Activated T-helper 2 cell treated with anti-CD3 and anti-CD28 coated beads, Interferon-gamma antibody, Interleukin-2, Interleukin-4, amounts not matched to agents 10 μg/mL and 5 μg/mL and 100 μg/mL, durations not matched to agents 14 hours and 24 hours and 36 hours (primary cell): ENCODE measurements around the gene ORAI1. TPM values are rescaled to one million over a fixed set of nuclear protein-coding genes. Genes with fewer than 3 reads are reported as not detected.
"Not testable (repeated sequence)": the region's sequence is repeated elsewhere in the genome, so short reads cannot be mapped to it uniquely, and the experiment has no call there.

Experiments used
- DNase-seq: peaks from one replicate; pipeline ENCODE4 v3.0.0; 2021; ENCODE audit warnings: low spot score
- H3K27ac Mint-ChIP-seq: one replicate; pipeline ENCODE4 v1.8.0; 2021; ENCODE audit warnings: mixed read lengths
- H3K27me3 Mint-ChIP-seq: one replicate; pipeline ENCODE4 v1.8.0; 2021; ENCODE audit warnings: low read depth, mixed read lengths
- H3K36me3 Mint-ChIP-seq: one replicate; pipeline ENCODE4 v1.8.0; 2021; ENCODE audit warnings: low read depth, mixed read lengths
- H3K4me1 Mint-ChIP-seq: one replicate; pipeline ENCODE4 v1.8.0; 2021; ENCODE audit warnings: low read depth, mixed read lengths
- H3K4me3 Mint-ChIP-seq: one replicate; pipeline ENCODE4 v1.8.0; 2021; ENCODE audit warnings: low read depth, mild to moderate bottlenecking, moderate library complexity, mixed read lengths
- H3K9me3 Mint-ChIP-seq: one replicate; pipeline ENCODE4 v1.8.0; 2021; ENCODE audit warnings: mixed read lengths
- intact Hi-C: fragments of 100-400 bp; cut with micrococcal nuclease; formaldehyde crosslinking; loops from one replicate; pipeline ENCODE4 v1.15.1; 2023
- total RNA-seq: library from RNA; stranded (reverse); gene quantifications from 2 replicates; pipeline ENCODE4 v1.2.3, GENCODE V29; 2022

ORAI1 gene
- total RNA-seq, 1 donor from 2014 or later, result 47.6 TPM

DNA sequence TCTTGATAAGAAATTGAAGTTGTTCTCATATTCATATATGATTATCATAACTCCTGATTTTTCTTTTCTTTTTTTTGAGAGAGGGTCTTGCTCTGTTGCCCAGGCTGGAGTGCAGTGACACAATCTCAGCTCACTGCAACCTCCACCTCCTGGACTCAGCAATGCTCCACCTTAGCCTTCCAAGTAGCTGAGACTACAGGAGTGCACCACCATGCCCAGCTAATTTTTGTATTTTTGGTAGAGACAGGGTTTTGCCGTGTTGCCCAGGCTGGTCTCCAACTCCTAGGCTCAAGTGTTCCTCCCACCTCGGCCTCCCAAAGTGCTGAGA is 43.0 kb upstream of the ORAI1 start:
- not testable (repeated sequence) for H3K9me3 Mint-ChIP-seq, H3K4me3 Mint-ChIP-seq, H3K36me3 Mint-ChIP-seq, DNase-seq, H3K27ac Mint-ChIP-seq, H3K27me3 Mint-ChIP-seq
- intact Hi-C loops, result loop anchor here (2.0 to 5.0 kb wide), 2 partner anchors 32 to 46 kb away; no protein-coding TSS in a partner anchor
- peaks cover 31% of the 10 kb centered on the region for H3K4me1 Mint-ChIP-seq

DNA sequence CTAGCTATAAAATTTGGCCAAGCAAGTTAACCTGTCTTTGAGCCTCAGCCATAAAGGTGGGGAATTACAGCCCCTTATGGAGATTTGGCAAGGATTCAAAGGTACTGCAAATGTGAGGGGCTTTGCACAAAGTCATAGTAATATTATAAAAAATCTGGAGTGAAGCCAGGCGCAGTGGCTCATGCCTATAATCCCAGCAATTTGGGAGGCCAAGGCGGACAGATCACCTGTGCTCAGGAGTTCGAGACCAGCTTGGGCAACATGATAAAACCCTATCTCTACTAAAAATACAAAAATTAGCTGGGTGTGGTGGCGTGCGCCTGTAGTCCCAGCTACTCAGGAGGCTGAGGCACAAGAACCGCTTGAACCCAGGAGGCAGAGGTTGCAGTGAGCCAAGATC is 41.4 kb upstream of the ORAI1 start:
- H3K27ac Mint-ChIP-seq, H3K4me3 Mint-ChIP-seq: not testable (repeated sequence)
- H3K4me1 Mint-ChIP-seq, result peaks cover 28% of the 10 kb centered on the region

DNA sequence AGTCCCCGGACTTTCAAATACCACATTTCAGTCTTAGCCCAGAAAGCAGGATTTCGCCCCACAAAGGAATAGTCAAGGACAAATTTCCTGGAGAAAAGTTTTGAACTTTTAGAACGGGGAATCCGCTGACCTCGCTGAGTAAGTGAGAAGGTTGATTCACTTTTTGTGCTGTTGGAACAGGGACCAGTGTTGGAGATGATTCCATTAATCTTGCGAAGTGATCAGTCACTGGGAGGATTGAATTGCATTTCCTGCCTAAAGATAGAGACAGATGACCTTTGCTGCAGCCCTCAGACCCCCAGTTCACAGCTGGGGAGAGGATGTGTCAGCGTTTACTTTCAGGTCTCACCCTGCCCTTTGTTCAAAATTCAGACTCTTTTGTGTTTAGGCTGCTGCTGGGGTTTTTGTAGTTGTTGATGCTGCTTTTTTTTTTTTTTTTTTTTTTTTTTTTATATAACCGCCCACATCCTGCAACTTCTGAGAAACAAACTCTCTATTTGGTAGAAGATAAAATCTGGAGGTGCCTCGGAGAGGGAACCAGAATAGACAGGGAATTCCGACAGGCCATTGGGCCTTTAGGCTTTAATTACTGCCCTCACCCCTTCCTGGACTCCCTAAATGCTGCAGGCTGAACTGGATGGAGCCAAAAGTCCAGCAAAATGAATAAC is 35.7 kb upstream of the ORAI1 start:
- Mint-ChIP-seq H3K4me3 (peak overlapping the region; percentile 76), H3K27ac (peak overlapping the region; percentile 97), H3K27me3 (no peaks in the 10 kb centered on the region), H3K36me3 (peaks cover 16% of the 10 kb centered on the region), H3K4me1 (peaks cover 31% of the 10 kb centered on the region), H3K9me3 (no peaks in the 10 kb centered on the region)
- intact Hi-C loops, result loop anchor here (1.0 to 2.0 kb wide), 4 partner anchors 10 to 96 kb away; no protein-coding TSS in a partner anchor
- peak; percentile 68 for DNase-seq

More for the DNA sequence above, 41.4 kb upstream of the ORAI1 start:
- H3K36me3 Mint-ChIP-seq, H3K27me3 Mint-ChIP-seq, DNase-seq, H3K9me3 Mint-ChIP-seq: not testable (repeated sequence)
- intact Hi-C loops, result loop anchor here (5.0 kb wide), 1 partner anchor 48 kb away; no protein-coding TSS in a partner anchor

DNA sequence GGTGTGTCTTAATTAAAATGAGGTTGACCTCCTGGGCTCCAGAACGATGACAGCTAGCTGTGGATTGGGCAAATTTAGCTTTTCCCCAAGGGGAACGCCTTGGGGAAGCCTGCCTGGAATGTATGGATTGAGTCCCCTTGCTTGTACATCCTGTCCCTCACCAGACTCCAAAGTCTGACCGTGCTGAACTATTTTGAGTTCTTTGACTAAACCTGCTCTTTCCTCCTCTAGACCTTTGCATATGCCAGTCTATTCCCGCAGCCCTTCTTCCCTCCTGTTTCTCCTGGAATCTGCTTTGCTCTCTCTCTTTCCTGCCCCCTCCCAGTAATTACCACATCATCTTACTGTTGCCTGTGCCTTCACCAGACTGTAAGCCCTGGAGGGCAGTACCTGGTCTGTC is 34.0 kb upstream of the ORAI1 start:
- DNase-seq, result no peak
- no peaks in the 10 kb centered on the region for H3K27me3 Mint-ChIP-seq
- intact Hi-C loops, result no loop called here
- peaks cover 28% of the 10 kb centered on the region for H3K4me1 Mint-ChIP-seq
- peak overlapping the region; percentile 79 for H3K27ac Mint-ChIP-seq
- peaks cover 20% of the 10 kb centered on the region for H3K36me3 Mint-ChIP-seq
- H3K4me3 Mint-ChIP-seq, result peak overlapping the region; percentile 18
- H3K9me3 Mint-ChIP-seq, result no peaks in the 10 kb centered on the region

DNA sequence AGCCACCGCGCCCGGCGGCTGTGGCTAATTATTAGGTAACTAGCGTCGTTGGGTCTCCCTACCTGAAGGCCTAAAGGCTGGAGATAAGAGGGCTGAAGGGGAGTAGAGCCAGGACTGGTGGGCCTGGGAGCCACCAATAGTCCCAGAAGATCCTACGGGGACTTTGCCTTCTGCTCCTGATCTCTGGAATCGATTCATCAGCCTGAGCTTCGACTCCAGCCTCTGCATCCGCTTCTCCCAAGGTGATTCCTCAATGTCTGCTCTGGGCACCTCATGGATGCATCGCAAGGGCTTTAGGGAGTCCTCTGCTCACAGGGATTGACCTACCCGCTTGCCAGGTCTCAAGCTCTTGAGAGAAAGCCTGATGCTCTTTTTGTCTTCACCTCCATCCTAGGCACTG is 30.8 kb upstream of the ORAI1 start:
- Mint-ChIP-seq H3K27ac (no peak overlapping the region), H3K9me3 (no peaks in the 10 kb centered on the region), H3K27me3 (no peaks in the 10 kb centered on the region), H3K4me3 (no peak overlapping the region), H3K36me3 (peaks cover 23% of the 10 kb centered on the region), H3K4me1 (peaks cover 27% of the 10 kb centered on the region)
- DNase-seq, result no peak
- intact Hi-C loops, result no loop called here

GRCh38 chr12:121596526-121596925 is 29.8 kb upstream of the ORAI1 start:
- Mint-ChIP-seq H3K27me3 (no peaks in the 10 kb centered on the region), H3K4me1 (peaks cover 18% of the 10 kb centered on the region), H3K4me3 (no peak overlapping the region), H3K27ac (no peak overlapping the region), H3K9me3 (no peaks in the 10 kb centered on the region), H3K36me3 (peaks cover 18% of the 10 kb centered on the region)
- intact Hi-C loops, result no loop called here
- DNase-seq, result no peak

GRCh38 chr12:121600702-121601336 is 25.5 kb upstream of the ORAI1 start:
- peaks cover 6% of the 10 kb centered on the region for H3K4me1 Mint-ChIP-seq
- H3K27ac Mint-ChIP-seq, result no peak overlapping the region

GRCh38 chr12:121602766-121603165 is 23.6 kb upstream of the ORAI1 start:
- H3K27ac Mint-ChIP-seq, result no peak overlapping the region
- DNase-seq, result no peak
- intact Hi-C loops, result no loop called here
- H3K36me3 Mint-ChIP-seq, result peaks cover 3% of the 10 kb centered on the region
- no peak overlapping the region for H3K4me3 Mint-ChIP-seq
- no peaks in the 10 kb centered on the region for H3K9me3 Mint-ChIP-seq
- no peaks in the 10 kb centered on the region for H3K27me3 Mint-ChIP-seq
- H3K4me1 Mint-ChIP-seq, result peaks cover 6% of the 10 kb centered on the region

More at GRCh38 chr12:121600702-121601336, 25.5 kb upstream of the ORAI1 start:
- Mint-ChIP-seq H3K4me3 (no peak overlapping the region), H3K27me3 (no peaks in the 10 kb centered on the region), H3K36me3 (peaks cover 5% of the 10 kb centered on the region), H3K9me3 (no peaks in the 10 kb centered on the region)
- intact Hi-C loops, result no loop called here
- no peak for DNase-seq

DNA sequence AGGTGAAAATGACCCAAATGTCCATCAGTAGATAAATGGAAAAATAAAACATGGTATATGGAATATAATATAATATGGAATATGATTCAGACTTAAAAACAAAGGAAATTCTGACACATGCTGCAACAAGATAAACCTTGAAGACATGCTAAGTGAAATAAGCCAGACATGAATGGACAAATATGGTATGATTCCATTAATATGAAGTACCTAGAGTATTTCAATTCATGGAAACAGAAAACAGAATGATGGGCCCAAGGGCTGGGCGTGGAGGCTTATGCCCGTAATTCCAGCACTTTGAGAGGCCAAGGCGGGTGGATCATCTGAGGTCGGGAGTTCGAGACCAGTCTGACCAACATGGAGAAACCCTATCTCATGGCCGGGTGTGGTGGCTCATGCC is 22.7 kb upstream of the ORAI1 start:
- no peaks in the 10 kb centered on the region for H3K9me3 Mint-ChIP-seq
- peaks cover 3% of the 10 kb centered on the region for H3K36me3 Mint-ChIP-seq
- intact Hi-C loops, result no loop called here
- no peak overlapping the region for H3K4me3 Mint-ChIP-seq
- peaks cover 5% of the 10 kb centered on the region for H3K4me1 Mint-ChIP-seq
- DNase-seq, result no peak
- no peaks in the 10 kb centered on the region for H3K27me3 Mint-ChIP-seq
- no peak overlapping the region for H3K27ac Mint-ChIP-seq

GRCh38 chr12:121608301-121608700 is 18.0 kb upstream of the ORAI1 start:
- intact Hi-C loops, result no loop called here
- no peaks in the 10 kb centered on the region for H3K9me3 Mint-ChIP-seq
- no peaks in the 10 kb centered on the region for H3K4me1 Mint-ChIP-seq
- no peaks in the 10 kb centered on the region for H3K36me3 Mint-ChIP-seq
- no peak for DNase-seq
- H3K27me3 Mint-ChIP-seq, result no peaks in the 10 kb centered on the region
- H3K27ac Mint-ChIP-seq, result no peak overlapping the region
- no peak overlapping the region for H3K4me3 Mint-ChIP-seq

GRCh38 chr12:121610239-121611149 is 15.8 kb upstream of the ORAI1 start:
- DNase-seq, result no peak
- H3K4me3 Mint-ChIP-seq, result no peak overlapping the region
- H3K27me3 Mint-ChIP-seq, result no peaks in the 10 kb centered on the region
- H3K36me3 Mint-ChIP-seq, result no peaks in the 10 kb centered on the region
- H3K27ac Mint-ChIP-seq, result no peak overlapping the region
- intact Hi-C loops, result no loop called here
- no peaks in the 10 kb centered on the region for H3K9me3 Mint-ChIP-seq
- H3K4me1 Mint-ChIP-seq, result peaks cover 1% of the 10 kb centered on the region

GRCh38 chr12:121611306-121611705 is 15.0 kb upstream of the ORAI1 start:
- no peak for DNase-seq
- H3K9me3 Mint-ChIP-seq, result no peaks in the 10 kb centered on the region
- no peak overlapping the region for H3K4me3 Mint-ChIP-seq
- H3K27ac Mint-ChIP-seq, result no peak overlapping the region
- intact Hi-C loops, result no loop called here
- no peaks in the 10 kb centered on the region for H3K36me3 Mint-ChIP-seq
- peaks cover 1% of the 10 kb centered on the region for H3K4me1 Mint-ChIP-seq
- H3K27me3 Mint-ChIP-seq, result no peaks in the 10 kb centered on the region

DNA sequence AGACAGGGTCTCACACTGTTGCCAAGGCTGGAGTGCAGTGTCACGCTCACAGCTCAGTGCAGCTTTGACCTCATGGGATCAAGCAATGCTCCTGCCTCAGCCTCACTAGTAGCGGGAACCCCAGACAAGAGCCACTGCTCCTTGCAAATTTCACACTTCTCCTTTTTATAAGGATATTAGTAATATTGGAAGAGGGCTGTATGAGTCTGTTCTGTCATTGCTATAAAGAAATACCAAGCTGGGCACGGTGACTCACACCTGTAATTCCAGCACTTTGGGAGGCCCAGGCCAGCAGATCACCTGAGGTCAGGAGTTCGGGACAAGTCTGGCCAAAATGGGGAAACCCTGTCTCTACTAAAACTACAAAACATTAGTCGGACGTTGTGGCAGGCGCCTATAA is 12.9 kb upstream of the ORAI1 start:
- no peaks in the 10 kb centered on the region for H3K27me3 Mint-ChIP-seq
- H3K36me3 Mint-ChIP-seq, result peaks cover under 1% of the 10 kb centered on the region
- no peaks in the 10 kb centered on the region for H3K9me3 Mint-ChIP-seq
- intact Hi-C loops, result no loop called here
- peaks cover 1% of the 10 kb centered on the region for H3K4me1 Mint-ChIP-seq
- H3K4me3 Mint-ChIP-seq, result no peak overlapping the region
- DNase-seq, result no peak
- H3K27ac Mint-ChIP-seq, result no peak overlapping the region
